C4-2B (cell line): ENCODE results near the gene MXD3.
A peak's percentile ranks its signal among the peaks of the same experiment; 100 is the strongest.
"Not testable (repeated sequence)": the region's sequence is repeated elsewhere in the genome, so short reads cannot be mapped to it uniquely, and the experiment has no call there.

ENCODE experiments used
- H3K27ac ChIP-seq: fragments of 450-650 bp; 2 replicates; pipeline ENCODE4 v1.5.1; 2017
- CTCF ChIP-seq: fragments of 450-650 bp; conservative IDR thresholded peaks from 2 replicates; pipeline ENCODE4 v1.5.1; 2017; ENCODE audit warnings: mild to moderate bottlenecking
- ZFX ChIP-seq: fragments of 450-650 bp; IDR thresholded peaks from 2 replicates; pipeline ENCODE4 v1.6.1; 2017

MXD3 gene

GRCh38 chr5:177350776-177351391, 39.2 kb upstream of the MXD3 start:
- no peak for TF ChIP-seq ZFX
- no peak for TF ChIP-seq CTCF
- H3K27ac ChIP-seq, result peak overlapping the region; percentile 85

GRCh38 chr5:177349762-177350161, 38.1 kb upstream of the MXD3 start:
- H3K27ac ChIP-seq, result no peak overlapping the region
- TF ChIP-seq ZFX, result no peak
- no peak for TF ChIP-seq CTCF

- TF ChIP-seq ZFX, result no peak
- no peak for TF ChIP-seq CTCF
- H3K27ac ChIP-seq, result no peak overlapping the region
Measured at GRCh38 chr5:177349362-177349647, 37.6 kb upstream of the MXD3 start.

GRCh38 chr5:177347699-177348098, 36.0 kb upstream of the MXD3 start:
- TF ChIP-seq ZFX, result no peak
- TF ChIP-seq CTCF, result no peak

GRCh38 chr5:177346820-177347219, 35.1 kb upstream of the MXD3 start:
- H3K27ac ChIP-seq, result no peak overlapping the region
- TF ChIP-seq CTCF (no peak), ZFX (no peak)

More at GRCh38 chr5:177347699-177348098, 36.0 kb upstream of the MXD3 start:
- no peak overlapping the region for H3K27ac ChIP-seq

GRCh38 chr5:177344891-177345290, 33.2 kb upstream of the MXD3 start:
- no peak for TF ChIP-seq ZFX
- TF ChIP-seq CTCF, result no peak
- H3K27ac ChIP-seq, result no peak overlapping the region

GRCh38 chr5:177343777-177344176, 32.1 kb upstream of the MXD3 start:
- no peak overlapping the region for H3K27ac ChIP-seq
- TF ChIP-seq CTCF, result no peak
- TF ChIP-seq ZFX, result no peak

GRCh38 chr5:177343000-177343399, 31.3 kb upstream of the MXD3 start:
- not testable (repeated sequence) for H3K27ac ChIP-seq
